Spleen (tissue), 11 donors: ENCODE results near the gene NR4A2. TPM values are rescaled to one million over a fixed set of nuclear protein-coding genes. Genes with fewer than 3 reads are reported as not detected.
A peak's percentile ranks its signal among the peaks of the same experiment; 100 is the strongest.

Experiments used
- DNase-seq: peaks from one replicate; pipeline ENCODE4 v3.0.0-alpha.2; 2020
- H3K27ac ChIP-seq, 8 donors: fragments of 200-600 bp; sonication (generic) in 7 of 8; 1 replicate in 4 of 8; 2 replicates in 4 of 8; pipeline versions ENCODE4 v1.5.0 to v1.8.0; 2016 to 2021; ENCODE audit warnings: inconsistent platforms in 4 of 8, mild to moderate bottlenecking in 4 of 8, moderate library complexity in 1 of 8
- H3K27me3 ChIP-seq, 7 donors: fragments of 200-600 bp; sonication (generic) in 6 of 7; replicated peaks in 1 of 7; 1 replicate in 4 of 7; 2 replicates in 3 of 7; pipeline versions ENCODE4 v1.5.0 to v1.8.0; 2016 to 2021; ENCODE audit warnings: inconsistent platforms in 3 of 7, mild to moderate bottlenecking in 1 of 7
- H3K36me3 ChIP-seq, 6 donors: fragments of 200-600 bp; sonication (generic) in 5 of 6; 1 replicate in 4 of 6; 2 replicates in 2 of 6; pipeline versions ENCODE4 v1.5.0 to v1.8.0; 2016 to 2021; ENCODE audit warnings: inconsistent platforms in 2 of 6
- H3K4me1 ChIP-seq, 6 donors: fragments of 200-600 bp; sonication (generic) in 5 of 6; 1 replicate in 3 of 6; 2 replicates in 3 of 6; pipeline versions ENCODE4 v1.5.0 to v1.8.0; 2016 to 2021; ENCODE audit warnings: inconsistent platforms in 3 of 6
- H3K4me3 ChIP-seq, 8 donors: fragments of 200-600 bp; sonication (generic) in 7 of 8; 1 replicate in 4 of 8; 2 replicates in 4 of 8; pipeline versions ENCODE4 v1.5.0 to v1.8.0; 2016 to 2021; ENCODE audit warnings: inconsistent platforms in 4 of 8, mild to moderate bottlenecking in 4 of 8, moderate library complexity in 2 of 8
- H3K9me3 ChIP-seq, 8 donors: fragments of 200-600 bp; sonication (generic) in 7 of 8; 1 replicate in 4 of 8; 2 replicates in 4 of 8; pipeline versions ENCODE4 v1.5.0 to v1.8.0; 2016 to 2021; ENCODE audit warnings: inconsistent platforms in 4 of 8
- CTCF ChIP-seq, 11 experiments: fragments of 200-600 bp in 7 of 11; fragments of 450-650 bp in 4 of 11; sonication (generic) in 4 of 11; IDR thresholded peaks in 8 of 11; conservative IDR thresholded peaks in 3 of 11; 1 replicate in 7 of 11; 2 replicates in 4 of 11; pipeline versions ENCODE4 v1.4.0 to v1.8.0; 2016 to 2021; ENCODE audit warnings: antibody characterized with exemption in 11 of 11, inconsistent platforms in 4 of 11, mild to moderate bottlenecking in 1 of 11
- POLR2A ChIP-seq, 3 donors: fragments of 450-650 bp; IDR thresholded peaks; one replicate each; pipeline ENCODE4 v1.5.1; 2017; ENCODE audit warnings: antibody characterized with exemption in 3 of 3, mild to moderate bottlenecking in 1 of 3
- POLR2AphosphoS5 ChIP-seq, 3 donors: sonication (generic); formaldehyde crosslinking; IDR thresholded peaks; one replicate each; pipeline ENCODE4 v1.5.1; 2017; ENCODE audit warnings: antibody characterized with exemption in 3 of 3
- WGBS, 5 donors: extraction: QIAGEN DNeasy Blood & Tissue Kit in 3 of 5; methylation state at CpG; one replicate each; pipeline versions ENCODE4 v1.1.5 to v1.1.7; 2013 to 2018; 5-methylcytosine and 5-hydroxymethylcytosine counted together
- intact Hi-C: fragments of 100-400 bp; cut with DNase I; formaldehyde crosslinking; loops from one replicate; pipeline ENCODE4 v1.15.0; 2023; ENCODE audit warnings: low total_unique reads
- polyA plus RNA-seq, 3 donors: library from polyadenylated mRNA; stranded (reverse); fragments of 200-250 nt; gene quantifications; one replicate each; pipeline ENCODE4 v1.2.1, GENCODE V29; 2013
- total RNA-seq, 7 donors: library from RNA; depleted of rRNA in 3 of 7; stranded (reverse); fragments of >200 nt in 3 of 7; fragmentation: NEBNext Ultra II Directional in 4 of 7; extraction: Animal tissue kit (Norgen Biotek cat#: 25700) in 4 of 7; gene quantifications; one replicate each; pipeline versions ENCODE4 v1.1.0 to v1.2.1, GENCODE V29; 2016 to 2021
- donor health status: healthy with polysubstance abuse.
- donor health status: DM: no; HTN: no; CAD: no; lungs with moderate emphysema.
- donor health status: DM: no; HTN: no; CAD: no.
- donor health status: Bipolar disorder and iron deficiency.
- donor health status: healthy.
- donor health status: DM: no; HTN: no; CAD: no.
- donor health status: DM: yes; HTN: yes; CAD: no.

Gene NR4A2
- total and polyA plus RNA-seq, 10 donors, result 0.56 to 13.1 (median 2.8) TPM

DNA sequence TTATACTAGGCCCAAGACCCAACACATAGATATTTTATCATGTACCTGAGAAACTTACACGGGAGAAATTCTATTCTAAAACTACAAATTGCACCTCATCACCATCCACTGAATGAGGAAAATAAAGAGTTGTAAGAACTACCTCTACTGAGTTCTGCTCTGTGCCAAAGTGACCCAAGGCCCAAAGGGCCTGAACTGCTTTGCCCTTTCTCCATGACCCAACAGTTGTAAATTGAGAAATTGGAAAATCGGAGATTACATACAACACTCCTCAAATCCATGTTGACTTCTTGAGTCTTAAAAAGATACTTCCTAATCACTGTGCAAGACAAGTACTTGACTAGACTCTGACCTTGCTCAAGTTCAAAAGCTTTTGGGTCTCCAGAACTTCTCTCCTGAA lies 8.8 kb downstream of the NR4A2 start:
- peaks cover 0 to 97% (median 65%) of the 10 kb centered on the region in 7 donors for H3K27me3 ChIP-seq
- 56 to 74% (median 65%) methylated on average over 2 of the region's 2 CpGs for WGBS, 5 donors

DNA sequence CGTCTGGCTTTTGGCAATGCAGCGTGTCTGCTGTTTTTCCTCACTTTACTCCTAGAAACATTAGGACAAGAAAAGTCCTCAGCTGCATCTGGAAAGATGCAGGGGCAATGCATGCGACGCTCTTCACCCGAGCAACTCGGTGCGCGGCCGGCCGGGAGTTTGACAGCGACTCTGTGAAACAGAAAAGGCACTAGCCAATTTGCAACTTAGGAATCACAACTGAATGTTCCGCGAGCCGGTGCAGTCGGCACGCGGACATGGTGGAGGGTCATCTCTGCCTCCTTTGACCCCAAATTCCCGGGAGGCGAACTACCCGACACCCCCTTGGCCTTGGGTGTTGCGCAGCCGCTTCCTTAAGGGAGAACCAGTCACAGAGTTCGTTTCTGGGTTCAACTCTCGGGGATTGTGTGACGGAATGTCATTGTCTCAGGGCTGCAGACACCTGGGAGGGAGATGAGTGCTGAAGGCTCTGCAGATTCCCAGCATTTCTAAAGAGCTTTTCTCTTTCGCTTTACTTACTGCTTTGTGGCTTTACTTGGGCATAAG lies 9.8 kb downstream of the NR4A2 start:
- no peaks in the 10 kb centered on the region for H3K9me3 ChIP-seq
- no peak for DNase-seq
- intact Hi-C loops, result no loop called here
- WGBS, 5 donors, result 9 to 29% (median 15%) methylated on average over 17 to 26 of the region's 26 CpGs
- H3K27me3 ChIP-seq, result peaks cover 0 to 96% (median 55%) of the 10 kb centered on the region in 7 donors
- TF ChIP-seq POLR2A (IDR thresholded peaks at IDR 0.05) (no peak), CTCF (IDR thresholded peaks at IDR 0.05 in 8 of 11, conservative IDR thresholded peaks at IDR 0.05 in 3 of 11) (no peak), POLR2AphosphoS5 (IDR thresholded peaks at IDR 0.05) (no peak)
- H3K4me1 ChIP-seq, result peaks cover 15 to 40% (median 35%) of the 10 kb centered on the region in 6 donors
- H3K4me3 ChIP-seq, result peak overlapping the region in 5 of 8 donors; percentile 17 to 60 (median 31)
- no peak overlapping the region for H3K27ac ChIP-seq
- H3K36me3 ChIP-seq, result peaks cover 0 to 27% (median 0%) of the 10 kb centered on the region in 6 donors

More for the DNA sequence above, 8.8 kb downstream of the NR4A2 start:
- DNase-seq, result no peak
- Histone ChIP-seq H3K9me3 (no peaks in the 10 kb centered on the region), H3K4me1 (peaks cover 15 to 43% (median 37%) of the 10 kb centered on the region in 6 donors), H3K36me3 (peaks cover 0 to 32% (median 3%) of the 10 kb centered on the region in 6 donors), H3K4me3 (no peak overlapping the region), H3K27ac (no peak overlapping the region)
- intact Hi-C loops, result no loop called here
- no peak for TF ChIP-seq POLR2AphosphoS5 (IDR thresholded peaks at IDR 0.05)
- TF ChIP-seq CTCF (IDR thresholded peaks at IDR 0.05 in 8 of 11, conservative IDR thresholded peaks at IDR 0.05 in 3 of 11), result no peak
- no peak for TF ChIP-seq POLR2A (IDR thresholded peaks at IDR 0.05)

GRCh38 chr2:156322051-156322685 lies 10.4 kb downstream of the NR4A2 start:
- Histone ChIP-seq H3K4me1 (peaks cover 15 to 40% (median 35%) of the 10 kb centered on the region in 6 donors), H3K36me3 (peaks cover 0 to 21% (median 0%) of the 10 kb centered on the region in 6 donors), H3K9me3 (no peaks in the 10 kb centered on the region), H3K27me3 (peaks cover 0 to 91% (median 49%) of the 10 kb centered on the region in 7 donors), H3K27ac (no peak overlapping the region), H3K4me3 (peak overlapping the region in 7 of 8 donors; percentile 4 to 60 (median 25))
- 7 to 13% (median 9%) methylated on average over 21 of the region's 21 CpGs for WGBS, 5 donors
- intact Hi-C loops, result no loop called here
- TF ChIP-seq POLR2AphosphoS5 (IDR thresholded peaks at IDR 0.05), result no peak
- no peak for TF ChIP-seq POLR2A (IDR thresholded peaks at IDR 0.05)
- TF ChIP-seq CTCF (IDR thresholded peaks at IDR 0.05 in 8 of 11, conservative IDR thresholded peaks at IDR 0.05 in 3 of 11), result no peak
- DNase-seq, result no peak

GRCh38 chr2:156321243-156321904 lies 11.1 kb downstream of the NR4A2 start:
- Histone ChIP-seq H3K27ac (no peak overlapping the region), H3K9me3 (no peaks in the 10 kb centered on the region), H3K4me1 (peaks cover 15 to 40% (median 35%) of the 10 kb centered on the region in 6 donors), H3K27me3 (peaks cover 0 to 83% (median 46%) of the 10 kb centered on the region in 7 donors), H3K4me3 (peak overlapping the region in 7 of 8 donors; percentile 17 to 60 (median 25)), H3K36me3 (peaks cover 0 to 15% (median 0%) of the 10 kb centered on the region in 6 donors)
- DNase-seq, result peak; percentile 81
- WGBS, 5 donors, result 4 to 11% (median 6%) methylated on average over 31 of the region's 31 CpGs
- no peak for TF ChIP-seq POLR2A (IDR thresholded peaks at IDR 0.05)
- TF ChIP-seq POLR2AphosphoS5 (IDR thresholded peaks at IDR 0.05), result peak; percentile 21 to 60 (median 46)
- intact Hi-C loops, result no loop called here
